HuH-7 (cell line): ENCODE results near the gene EMC10.
"Not testable (repeated sequence)": the region's sequence is repeated elsewhere in the genome, so short reads cannot be mapped to it uniquely, and the experiment has no call there.

ENCODE experiments used
- DNase-seq: peaks from one replicate; pipeline ENCODE4 v3.0.0; 2011; ENCODE audit warnings: low spot score

EMC10 gene

GRCh38 chr19:50451223-50451534 is 25.1 kb upstream of the EMC10 start:
- DNase-seq: no peak

- DNase-seq: no peak
These were observed 23.1 kb upstream of the EMC10 start for GRCh38 chr19:50453243-50453642.

- DNase-seq: no peak
These were observed 20.3 kb upstream of the EMC10 start for GRCh38 chr19:50455992-50456391.

GRCh38 chr19:50457300-50457699 is 19.0 kb upstream of the EMC10 start:
- DNase-seq: no peak

GRCh38 chr19:50458396-50459066 is 17.8 kb upstream of the EMC10 start:
- no peak for DNase-seq

GRCh38 chr19:50459067-50459456 is 17.2 kb upstream of the EMC10 start:
- no peak for DNase-seq

- no peak for DNase-seq
These were observed 16.7 kb upstream of the EMC10 start for GRCh38 chr19:50459638-50460037.

GRCh38 chr19:50460161-50460765 is 16.0 kb upstream of the EMC10 start:
- DNase-seq: peak; percentile 49

GRCh38 chr19:50461066-50461875 is 15.0 kb upstream of the EMC10 start:
- DNase-seq: peak; percentile 96

GRCh38 chr19:50462970-50463369 is 13.3 kb upstream of the EMC10 start:
- no peak for DNase-seq

- no peak for DNase-seq
These were observed 12.0 kb upstream of the EMC10 start for GRCh38 chr19:50464348-50464747.

GRCh38 chr19:50465000-50465399 is 11.3 kb upstream of the EMC10 start:
- DNase-seq: no peak

- DNase-seq: peak; percentile 67
These were observed 10.2 kb upstream of the EMC10 start for GRCh38 chr19:50465986-50466705.

- no peak for DNase-seq
These were observed 9.6 kb upstream of the EMC10 start for GRCh38 chr19:50466706-50467039.

GRCh38 chr19:50467566-50467965 is 8.7 kb upstream of the EMC10 start:
- DNase-seq: no peak

- no peak for DNase-seq
These were observed 7.5 kb upstream of the EMC10 start for GRCh38 chr19:50468818-50469217.

GRCh38 chr19:50473336-50473735 is 3.0 kb upstream of the EMC10 start:
- DNase-seq: not testable (repeated sequence)

- DNase-seq: no peak
These were observed 1.2 kb upstream of the EMC10 start for GRCh38 chr19:50475101-50475568.

GRCh38 chr19:50475736-50476223 is 527 bp upstream of the EMC10 start:
- no peak for DNase-seq

GRCh38 chr19:50476907-50477238 is 566 bp downstream of the EMC10 start:
- no peak for DNase-seq

- DNase-seq: no peak
These were observed 1.6 kb downstream of the EMC10 start for GRCh38 chr19:50477751-50478515.
